Astrocyte of the cerebellum (primary cell): ENCODE measurements around the gene NRG3.

Experiments used
- DNase-seq: peaks from one replicate; pipeline ENCODE4 v3.0.0-alpha.2; 2011; ENCODE audit warnings: low read depth
- H3K4me3 ChIP-seq: 2 replicates; pipeline ENCODE4 v1.5.1; 2011; ENCODE audit warnings: mild to moderate bottlenecking, low read depth, low read length, moderate library complexity
- CTCF ChIP-seq: IDR thresholded peaks from 2 replicates; pipeline ENCODE4 v1.5.1; 2012; ENCODE audit warnings: low read length, low read depth, moderate library complexity, mild to moderate bottlenecking; ENCODE audit errors: missing control alignments
- in situ Hi-C: cut with HindIII; loops from 2 replicates; pipeline ENCODE4 v1.10.0; 2017; ENCODE audit warnings: low sequenced_read_pairs

The NRG3 gene

GRCh38 chr10:82736305-82736704, 861.3 kb downstream of the NRG3 start:
- in situ Hi-C loops, result no loop called here
- H3K4me3 ChIP-seq, result no peak overlapping the region
- TF ChIP-seq CTCF, result no peak
- DNase-seq, result no peak

- no peak for DNase-seq
- in situ Hi-C loops, result no loop called here
- TF ChIP-seq CTCF, result no peak
- no peak overlapping the region for H3K4me3 ChIP-seq
Observed at GRCh38 chr10:82737549-82737948, 862.6 kb downstream of the NRG3 start.

GRCh38 chr10:82738592-82738991, 863.6 kb downstream of the NRG3 start:
- no peak overlapping the region for H3K4me3 ChIP-seq
- DNase-seq, result no peak
- TF ChIP-seq CTCF, result no peak
- in situ Hi-C loops, result no loop called here

- in situ Hi-C loops, result no loop called here
- DNase-seq, result peak; percentile 33
Observed at GRCh38 chr10:82742478-82742877, 867.5 kb downstream of the NRG3 start.

GRCh38 chr10:82742898-82743297, 867.9 kb downstream of the NRG3 start:
- H3K4me3 ChIP-seq, result no peak overlapping the region
- in situ Hi-C loops, result no loop called here
- no peak for TF ChIP-seq CTCF
- DNase-seq, result no peak

More at GRCh38 chr10:82742478-82742877, 867.5 kb downstream of the NRG3 start:
- H3K4me3 ChIP-seq, result no peak overlapping the region
- TF ChIP-seq CTCF, result no peak

- no peak for TF ChIP-seq CTCF
- in situ Hi-C loops, result no loop called here
Observed at GRCh38 chr10:82750538-82750937, 875.5 kb downstream of the NRG3 start.

GRCh38 chr10:82757397-82757796, 882.4 kb downstream of the NRG3 start:
- no peak for DNase-seq
- H3K4me3 ChIP-seq, result no peak overlapping the region
- in situ Hi-C loops, result no loop called here
- TF ChIP-seq CTCF, result no peak

More at GRCh38 chr10:82750538-82750937, 875.5 kb downstream of the NRG3 start:
- H3K4me3 ChIP-seq, result no peak overlapping the region
- no peak for DNase-seq
